ENCODE results near the gene DLG5.
A peak's percentile ranks its signal among the peaks of the same experiment; 100 is the strongest.

DLG5 gene

GRCh38 chr10:77890097-77890496, 36.5 kb downstream of the DLG5 start:
- no peak for DNase-seq (ENCODE audit: low read depth)
- H3K4me3 ChIP-seq (ENCODE audit: control insufficient read depth, low read depth, low read length), result no peak overlapping the region
- TF ChIP-seq CTCF (IDR thresholded peaks at IDR 0.05; ENCODE audit: control insufficient read depth, insufficient read depth, low read depth, low read length, missing control alignments), result peak; percentile 6

- DNase-seq (ENCODE audit: low read depth), result no peak
- no peak overlapping the region for H3K4me3 ChIP-seq (ENCODE audit: control insufficient read depth, low read depth, low read length)
- no peak for TF ChIP-seq CTCF (IDR thresholded peaks at IDR 0.05; ENCODE audit: control insufficient read depth, insufficient read depth, low read depth, low read length, missing control alignments)
Observed at GRCh38 chr10:77889277-77889903, 37.2 kb downstream of the DLG5 start.

- DNase-seq (ENCODE audit: low read depth), result no peak
- no peak for TF ChIP-seq CTCF (IDR thresholded peaks at IDR 0.05; ENCODE audit: control insufficient read depth, insufficient read depth, low read depth, low read length, missing control alignments)
- no peak overlapping the region for H3K4me3 ChIP-seq (ENCODE audit: control insufficient read depth, low read depth, low read length)
Observed at GRCh38 chr10:77888356-77888703, 38.2 kb downstream of the DLG5 start.

- no peak overlapping the region for H3K4me3 ChIP-seq (ENCODE audit: control insufficient read depth, low read depth, low read length)
- no peak for TF ChIP-seq CTCF (IDR thresholded peaks at IDR 0.05; ENCODE audit: control insufficient read depth, insufficient read depth, low read depth, low read length, missing control alignments)
- DNase-seq (ENCODE audit: low read depth), result no peak
Observed at GRCh38 chr10:77887631-77888355, 38.8 kb downstream of the DLG5 start.

- H3K4me3 ChIP-seq (ENCODE audit: control insufficient read depth, low read depth, low read length), result no peak overlapping the region
- no peak for TF ChIP-seq CTCF (IDR thresholded peaks at IDR 0.05; ENCODE audit: control insufficient read depth, insufficient read depth, low read depth, low read length, missing control alignments)
Observed at GRCh38 chr10:77886795-77887355, 39.7 kb downstream of the DLG5 start.

GRCh38 chr10:77884181-77884580, 42.4 kb downstream of the DLG5 start:
- TF ChIP-seq CTCF (IDR thresholded peaks at IDR 0.05; ENCODE audit: control insufficient read depth, insufficient read depth, low read depth, low read length, missing control alignments), result no peak
- no peak for DNase-seq (ENCODE audit: low read depth)

More at GRCh38 chr10:77886795-77887355, 39.7 kb downstream of the DLG5 start:
- DNase-seq (ENCODE audit: low read depth), result no peak

More at GRCh38 chr10:77884181-77884580, 42.4 kb downstream of the DLG5 start:
- H3K4me3 ChIP-seq (ENCODE audit: control insufficient read depth, low read depth, low read length), result no peak overlapping the region
